GM12875 (cell line): ENCODE results near the gene GPR176.

Experiments
- H3K4me3 ChIP-seq: one replicate; pipeline ENCODE4 v1.5.1; 2011; ENCODE audit warnings: low read depth, low read length, control low read depth
- CTCF ChIP-seq: IDR thresholded peaks from 2 replicates; pipeline ENCODE4 v1.5.1; 2011; ENCODE audit warnings: low read depth, mild to moderate bottlenecking, control low read depth, inconsistent platforms, low read length, moderate library complexity, borderline replicate concordance; ENCODE audit not compliant: insufficient read depth

Gene GPR176

GRCh38 chr15:39837454-39837853 is 82.6 kb downstream of the GPR176 start:
- TF ChIP-seq CTCF = no peak
- H3K4me3 ChIP-seq = no peak overlapping the region

GRCh38 chr15:39835550-39835949 is 84.5 kb downstream of the GPR176 start:
- no peak overlapping the region for H3K4me3 ChIP-seq
- no peak for TF ChIP-seq CTCF

GRCh38 chr15:39834256-39834655 is 85.8 kb downstream of the GPR176 start:
- no peak for TF ChIP-seq CTCF
- no peak overlapping the region for H3K4me3 ChIP-seq

GRCh38 chr15:39833515-39833981 is 86.5 kb downstream of the GPR176 start:
- TF ChIP-seq CTCF = no peak
- H3K4me3 ChIP-seq = no peak overlapping the region

GRCh38 chr15:39830166-39830565 is 89.9 kb downstream of the GPR176 start:
- H3K4me3 ChIP-seq = no peak overlapping the region
- no peak for TF ChIP-seq CTCF

- H3K4me3 ChIP-seq = no peak overlapping the region
- TF ChIP-seq CTCF = no peak
Measured at GRCh38 chr15:39828374-39828931, 91.6 kb downstream of the GPR176 start.

- TF ChIP-seq CTCF = no peak
- H3K4me3 ChIP-seq = no peak overlapping the region
Measured at GRCh38 chr15:39826975-39827374, 93.1 kb downstream of the GPR176 start.
